ENCODE measurements around the gene RPL10. TPM values are rescaled to one million over a fixed set of nuclear protein-coding genes. Genes with fewer than 3 reads are reported as not detected.
"Not testable (repeated sequence)": the region's sequence is repeated elsewhere in the genome, so short reads cannot be mapped to it uniquely, and the experiment has no call there.

Gene RPL10
- polyA plus RNA-seq, 6 donors from 2014 or later: 3,636 to 5,147 (median 4,635) TPM

DNA sequence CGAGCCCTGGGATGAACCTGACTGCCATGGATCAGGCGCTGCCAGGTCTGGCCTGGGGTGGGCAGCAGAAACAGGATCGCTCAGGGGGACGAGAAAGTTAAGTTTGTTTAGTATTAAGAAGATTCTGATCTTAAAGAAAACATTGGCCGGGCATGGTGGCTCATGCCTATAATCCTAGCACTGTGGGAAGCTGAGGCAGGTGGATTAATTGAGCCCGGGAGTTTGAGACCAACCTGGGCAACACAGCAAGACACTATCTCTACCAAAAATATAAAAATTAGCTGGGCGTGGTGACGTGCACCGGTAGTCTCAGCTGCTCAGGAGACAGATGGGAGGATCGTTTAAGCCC is 23.0 kb upstream of the RPL10 start:
- H3K27ac Mint-ChIP-seq: peak overlapping the region in 2 of 6 donors; percentile 37 to 54

DNA sequence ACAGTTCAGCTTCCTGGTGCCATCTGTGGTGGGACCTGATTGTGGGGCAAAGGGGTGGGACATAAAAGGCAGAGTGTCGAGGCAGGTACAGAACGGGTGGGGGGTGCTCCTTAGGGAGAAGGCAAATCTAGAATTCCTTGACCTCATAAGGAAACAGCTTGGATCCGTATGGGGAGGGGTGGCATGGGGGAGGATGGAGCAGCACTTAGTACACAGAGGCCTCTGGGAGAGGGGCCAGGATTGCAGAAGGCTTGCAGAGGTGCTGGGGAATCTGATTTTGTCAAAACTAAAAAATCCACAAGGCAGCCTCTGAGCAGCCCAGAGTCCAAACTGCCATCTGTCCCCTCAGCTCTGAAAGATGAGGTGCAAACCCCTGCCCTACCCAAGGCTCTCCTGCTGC is 21.4 kb upstream of the RPL10 start:
- no peaks in the 10 kb centered on the region for H3K36me3 Mint-ChIP-seq
- peaks cover 6 to 25% (median 23%) of the 10 kb centered on the region in 3 donors for H3K4me1 Mint-ChIP-seq
- ATAC-seq (ENCODE audit: low read depth in 2 of 2): no peak
- H3K27me3 Mint-ChIP-seq: no peaks in the 10 kb centered on the region
- peak overlapping the region in 2 of 6 donors; percentile 2 to 91 for H3K27ac Mint-ChIP-seq
- peaks cover 0 to 2% (median 0%) of the 10 kb centered on the region in 7 donors for H3K9me3 Mint-ChIP-seq
- peak overlapping the region in 2 of 8 donors; percentile 13 to 59 for H3K4me3 Mint-ChIP-seq
- no peak for DNase-seq

More for the DNA sequence above, 23.0 kb upstream of the RPL10 start:
- Mint-ChIP-seq H3K4me3 (peak overlapping the region; percentile 10 to 62 (median 49)), H3K9me3 (peaks cover 0 to 2% (median 0%) of the 10 kb centered on the region in 7 donors), H3K4me1 (peaks cover 6 to 15% (median 14%) of the 10 kb centered on the region in 3 donors), H3K27me3 (no peaks in the 10 kb centered on the region), H3K36me3 (no peaks in the 10 kb centered on the region)
- DNase-seq (no peak), ATAC-seq (ENCODE audit: low read depth in 2 of 2) (no peak)

DNA sequence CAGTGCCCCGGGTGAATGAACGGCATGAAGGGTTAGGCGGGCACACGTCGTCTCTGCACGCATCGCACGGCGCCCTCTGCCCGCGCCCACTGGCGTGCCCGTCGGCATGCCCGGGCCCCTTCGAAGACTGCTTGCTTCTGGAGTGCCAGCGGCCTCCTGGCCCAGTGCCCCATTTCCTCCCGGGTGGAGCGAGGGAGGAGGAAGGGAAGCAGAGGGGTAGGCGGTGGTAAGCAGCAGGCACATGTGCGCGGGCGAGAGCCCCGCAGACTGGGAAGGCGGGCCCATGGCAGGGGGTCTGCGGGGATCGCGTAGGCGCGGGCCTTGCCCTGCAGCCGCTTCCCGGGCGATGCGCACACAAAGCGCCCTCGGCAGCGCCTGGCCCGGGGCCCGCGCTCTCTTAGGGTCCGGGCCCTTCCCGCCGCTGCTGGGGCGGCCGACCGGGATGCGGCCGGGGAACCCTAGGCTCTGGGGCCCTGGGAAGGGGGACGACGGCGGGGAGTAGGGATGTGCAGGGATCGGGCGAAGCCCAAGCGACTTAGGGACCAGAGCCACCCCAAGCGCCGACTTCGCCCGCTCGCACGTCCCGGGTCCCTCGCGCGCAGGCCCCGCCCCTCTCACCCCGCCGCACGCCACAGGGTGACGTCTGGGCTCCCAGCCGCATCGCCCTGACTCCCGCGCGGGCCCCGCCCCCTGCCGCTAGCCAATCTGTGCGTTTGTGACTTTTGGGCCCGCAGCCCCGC is 19.9 kb upstream of the RPL10 start:
- ATAC-seq (ENCODE audit: low read depth in 2 of 2) (peak; percentile 1 to 2), DNase-seq (peak; percentile 55)
- no peaks in the 10 kb centered on the region for H3K27me3 Mint-ChIP-seq
- H3K9me3 Mint-ChIP-seq: peaks cover 0 to 2% (median 0%) of the 10 kb centered on the region in 7 donors
- peak overlapping the region; percentile 64 to 87 (median 78) for H3K4me3 Mint-ChIP-seq
- peaks cover 6 to 23% (median 18%) of the 10 kb centered on the region in 3 donors for H3K4me1 Mint-ChIP-seq
- no peaks in the 10 kb centered on the region for H3K36me3 Mint-ChIP-seq
- H3K27ac Mint-ChIP-seq: peak overlapping the region; percentile 75 to 97 (median 92)

DNA sequence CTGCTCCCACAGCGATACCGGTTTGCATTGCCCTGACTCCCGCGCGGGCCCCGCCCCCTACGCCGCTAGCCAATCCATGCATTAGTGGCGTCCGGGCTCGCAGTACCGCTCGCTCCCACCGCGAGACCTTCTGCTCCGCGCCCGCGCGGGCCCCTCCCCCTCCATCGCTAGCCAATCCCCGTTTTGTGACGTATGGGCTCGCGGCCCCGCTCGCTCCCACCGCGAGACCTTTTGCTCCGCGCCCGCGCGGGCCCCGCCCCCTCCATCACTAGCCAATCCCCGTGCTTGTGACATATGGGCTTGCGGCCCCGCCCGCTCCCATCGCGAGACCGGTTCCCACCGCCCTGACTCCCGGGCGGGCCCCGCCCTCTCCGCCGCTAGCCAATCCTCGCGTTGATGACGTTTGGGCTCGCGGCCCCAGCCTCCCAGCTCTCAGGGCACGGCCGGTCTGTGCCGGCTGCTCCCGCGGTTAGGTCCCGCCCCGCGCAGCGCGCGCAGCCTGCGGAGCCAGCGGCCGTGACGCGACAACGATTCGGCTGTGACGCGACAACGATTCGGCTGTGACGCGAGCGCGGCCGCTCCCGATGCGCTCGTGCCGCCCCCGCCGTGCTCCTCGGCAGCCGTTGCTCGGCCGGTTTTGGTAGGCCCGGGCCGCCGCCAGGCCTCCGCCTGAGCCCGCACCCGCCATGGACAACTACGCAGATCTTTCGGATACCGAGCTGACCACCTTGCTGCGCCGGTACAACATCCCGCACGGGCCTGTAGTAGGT is 19.2 kb upstream of the RPL10 start, which contains the start of gene EMD:
EMD (plus strand) TSS at position 497 of the 770 bp plus-strand sequence; CDS start at position 687, 190 bp downstream.
- no peaks in the 10 kb centered on the region for H3K27me3 Mint-ChIP-seq
- H3K4me1 Mint-ChIP-seq: peaks cover 6 to 18% (median 15%) of the 10 kb centered on the region in 3 donors
- H3K36me3 Mint-ChIP-seq: no peaks in the 10 kb centered on the region
- DNase-seq (peak; percentile 95), ATAC-seq (ENCODE audit: low read depth in 2 of 2) (peak; percentile 74)
- H3K9me3 Mint-ChIP-seq: peaks cover 0 to 2% (median 0%) of the 10 kb centered on the region in 7 donors
- peak within 1 kb of the TSS; percentile 71 to 92 (median 82) for H3K4me3 Mint-ChIP-seq
- peak within 1 kb of the TSS; percentile 91 to 97 (median 94) for H3K27ac Mint-ChIP-seq

DNA sequence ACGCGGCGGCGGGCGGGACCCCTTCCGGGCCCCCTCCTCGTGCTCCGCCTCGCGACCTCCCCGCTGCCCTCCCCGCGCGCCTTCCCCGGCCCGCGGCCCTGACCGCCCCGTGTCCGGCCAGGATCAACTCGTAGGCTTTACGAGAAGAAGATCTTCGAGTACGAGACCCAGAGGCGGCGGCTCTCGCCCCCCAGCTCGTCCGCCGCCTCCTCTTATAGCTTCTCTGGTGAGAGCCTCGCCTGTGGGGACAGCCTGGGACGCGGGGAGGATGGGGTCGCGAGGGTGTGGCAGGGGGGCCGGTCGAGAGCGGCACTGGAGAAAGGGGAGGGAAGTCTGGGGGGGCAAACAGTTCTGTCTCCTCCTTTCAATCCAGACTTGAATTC is 18.6 kb upstream of the RPL10 start:
- peak overlapping the region; percentile 85 to 96 (median 92) for H3K27ac Mint-ChIP-seq
- DNase-seq: no peak
- peak overlapping the region; percentile 71 to 92 (median 82) for H3K4me3 Mint-ChIP-seq
- peaks cover 0 to 2% (median 0%) of the 10 kb centered on the region in 7 donors for H3K9me3 Mint-ChIP-seq
- no peaks in the 10 kb centered on the region for H3K27me3 Mint-ChIP-seq
- no peaks in the 10 kb centered on the region for H3K36me3 Mint-ChIP-seq
- ATAC-seq (ENCODE audit: low read depth in 2 of 2): no peak
- H3K4me1 Mint-ChIP-seq: peaks cover 6 to 21% (median 18%) of the 10 kb centered on the region in 3 donors

DNA sequence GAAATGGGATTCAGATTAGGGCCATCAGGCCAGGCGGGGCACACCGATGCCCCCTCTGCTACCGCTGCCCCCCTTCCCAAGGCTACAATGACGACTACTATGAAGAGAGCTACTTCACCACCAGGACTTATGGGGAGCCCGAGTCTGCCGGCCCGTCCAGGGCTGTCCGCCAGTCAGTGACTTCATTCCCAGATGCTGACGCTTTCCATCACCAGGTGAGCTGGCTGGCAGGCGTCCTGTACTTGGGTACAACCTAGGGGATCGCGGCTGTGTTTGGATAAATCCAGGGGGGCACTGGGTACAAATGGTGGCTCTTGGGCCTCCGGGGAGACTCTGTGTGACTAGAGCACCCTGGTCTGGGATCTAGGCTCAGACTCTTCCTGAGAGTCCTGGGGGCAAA is 18.0 kb upstream of the RPL10 start:
- H3K27me3 Mint-ChIP-seq: no peaks in the 10 kb centered on the region
- peaks cover 6 to 23% (median 20%) of the 10 kb centered on the region in 3 donors for H3K4me1 Mint-ChIP-seq
- H3K9me3 Mint-ChIP-seq: peaks cover 0 to 2% (median 0%) of the 10 kb centered on the region in 7 donors
- peak overlapping the region; percentile 71 to 92 (median 82) for H3K4me3 Mint-ChIP-seq
- peak overlapping the region; percentile 85 to 96 (median 92) for H3K27ac Mint-ChIP-seq
- DNase-seq (no peak), ATAC-seq (ENCODE audit: low read depth in 2 of 2) (no peak)
- H3K36me3 Mint-ChIP-seq: no peaks in the 10 kb centered on the region

DNA sequence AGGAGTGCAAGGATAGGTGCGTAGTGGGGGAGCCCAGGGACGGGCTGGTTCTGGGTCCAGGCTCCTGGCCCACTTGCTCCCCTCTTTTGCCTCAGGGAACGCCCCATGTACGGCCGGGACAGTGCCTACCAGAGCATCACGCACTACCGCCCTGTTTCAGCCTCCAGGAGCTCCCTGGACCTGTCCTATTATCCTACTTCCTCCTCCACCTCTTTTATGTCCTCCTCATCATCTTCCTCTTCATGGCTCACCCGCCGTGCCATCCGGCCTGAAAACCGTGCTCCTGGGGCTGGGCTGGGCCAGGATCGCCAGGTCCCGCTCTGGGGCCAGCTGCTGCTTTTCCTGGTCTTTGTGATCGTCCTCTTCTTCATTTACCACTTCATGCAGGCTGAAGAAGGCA is 17.4 kb upstream of the RPL10 start:
- ATAC-seq (ENCODE audit: low read depth in 2 of 2) (no peak), DNase-seq (no peak)
- Mint-ChIP-seq H3K4me3 (peak overlapping the region in 7 of 8 donors; percentile 71 to 92 (median 81)), H3K27me3 (no peaks in the 10 kb centered on the region), H3K27ac (peak overlapping the region; percentile 91 to 97 (median 93)), H3K4me1 (peaks cover 6 to 23% (median 20%) of the 10 kb centered on the region in 3 donors), H3K9me3 (peaks cover 0 to 2% (median 0%) of the 10 kb centered on the region in 7 donors), H3K36me3 (no peaks in the 10 kb centered on the region)

DNA sequence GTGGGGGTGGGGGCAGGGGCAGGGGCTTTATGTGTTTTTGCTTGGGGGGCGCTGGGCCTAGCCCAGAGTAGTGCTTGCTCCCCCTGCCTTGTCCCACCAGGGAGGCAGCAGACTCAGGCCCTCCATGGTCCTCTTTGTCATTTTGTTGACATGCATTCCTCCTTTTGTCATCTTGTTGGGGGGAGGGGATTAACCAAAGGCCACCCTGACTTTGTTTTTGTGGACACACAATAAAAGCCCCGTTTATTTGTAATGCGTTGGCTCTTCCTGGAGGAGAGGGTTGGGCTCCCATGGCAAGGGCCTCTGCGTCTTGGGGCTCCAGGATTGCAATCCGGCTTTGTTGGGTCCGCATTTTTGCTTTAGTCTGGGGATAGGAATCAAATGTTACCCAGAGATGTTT is 16.9 kb upstream of the RPL10 start:
- Mint-ChIP-seq H3K27me3 (no peaks in the 10 kb centered on the region), H3K4me1 (peaks cover 6 to 23% (median 20%) of the 10 kb centered on the region in 3 donors), H3K27ac (peak overlapping the region in 1 of 6 donors; percentile 91), H3K9me3 (peaks cover 0 to 2% (median 0%) of the 10 kb centered on the region in 7 donors), H3K36me3 (no peaks in the 10 kb centered on the region), H3K4me3 (peak overlapping the region in 5 of 8 donors; percentile 5 to 91 (median 81))
- ATAC-seq (ENCODE audit: low read depth in 2 of 2): no peak
- no peak for DNase-seq

DNA sequence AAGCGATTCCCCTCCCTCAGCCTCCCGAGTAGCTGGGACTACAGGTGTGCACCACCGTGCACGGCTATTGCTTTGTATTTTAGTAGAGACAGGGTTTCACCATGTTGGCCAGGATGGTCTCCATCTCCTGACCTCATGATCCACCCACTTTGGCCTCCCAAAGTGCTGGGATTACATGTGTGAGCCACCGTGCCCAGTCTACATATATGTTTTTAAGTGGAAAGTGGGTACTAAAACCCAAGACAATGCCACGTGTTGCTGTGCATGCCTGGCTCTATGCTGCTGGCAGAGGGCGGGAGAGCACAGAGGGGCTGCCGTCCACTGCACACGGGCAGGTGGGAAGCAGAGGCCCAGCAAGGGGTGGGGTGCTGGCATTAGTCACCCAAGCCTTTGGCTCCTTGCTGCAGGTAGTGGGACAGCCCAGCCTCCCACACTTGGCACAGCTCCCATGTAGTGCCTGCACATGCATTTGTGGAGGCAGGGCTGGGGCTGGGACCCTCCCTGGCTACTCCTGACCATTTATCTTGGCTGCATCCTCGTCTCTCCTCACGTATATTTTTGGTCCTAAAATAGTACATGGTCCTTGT is 15.6 kb upstream of the RPL10 start:
- no peak for ATAC-seq (ENCODE audit: low read depth in 2 of 2)
- Mint-ChIP-seq H3K4me1 (peaks cover 6 to 23% (median 20%) of the 10 kb centered on the region in 3 donors), H3K9me3 (peaks cover 0 to 2% (median 0%) of the 10 kb centered on the region in 7 donors), H3K27me3 (no peaks in the 10 kb centered on the region), H3K36me3 (no peaks in the 10 kb centered on the region), H3K4me3 (peak overlapping the region in 2 of 8 donors; percentile 39 to 52), H3K27ac (peak overlapping the region in 5 of 6 donors; percentile 49 to 84 (median 78))
- DNase-seq: no peak

DNA sequence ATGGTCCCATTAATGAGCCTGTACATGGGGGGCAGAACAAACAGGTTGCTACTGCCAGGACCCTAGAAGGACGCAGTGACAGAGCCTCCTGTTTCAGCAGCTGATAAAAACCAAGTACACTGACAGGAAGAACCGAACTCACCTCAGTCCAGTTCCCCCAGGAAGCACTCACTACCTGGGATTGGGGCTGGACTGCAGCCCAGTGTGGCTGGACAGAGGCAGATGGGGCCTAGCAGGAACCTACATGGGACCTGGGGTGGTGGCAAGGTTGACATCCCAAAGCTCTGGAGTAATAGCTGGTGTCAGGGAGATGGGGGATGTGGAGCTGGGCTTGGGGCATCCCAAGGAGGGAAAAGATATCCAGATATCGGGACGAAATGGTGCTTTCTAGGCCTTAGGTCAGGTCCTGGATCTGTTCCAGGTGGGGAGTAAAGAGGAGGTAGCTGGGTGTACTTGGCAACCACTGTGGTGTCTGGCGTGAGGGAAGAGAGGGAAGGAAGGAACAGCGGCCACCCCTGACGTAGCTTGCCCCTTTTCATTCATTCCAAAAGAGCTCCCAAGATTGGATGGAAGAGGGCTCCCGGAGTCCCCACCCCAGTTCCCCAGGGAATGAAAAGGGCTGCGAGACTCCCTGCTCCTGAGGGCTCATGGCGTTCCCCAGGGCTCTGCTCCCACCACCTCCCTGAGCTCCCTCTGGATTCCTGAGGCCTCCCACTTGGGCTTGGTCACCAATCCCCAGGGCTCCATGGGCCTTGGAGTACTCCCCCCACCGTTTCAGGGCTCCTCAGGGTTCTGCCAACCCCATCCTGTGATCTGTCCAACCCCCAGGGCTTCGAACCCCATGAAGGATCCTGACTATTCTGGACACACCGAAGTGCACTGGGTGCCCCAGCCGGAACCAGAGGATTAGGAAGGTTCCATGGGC is 14.6 kb upstream of the RPL10 start:
- no peaks in the 10 kb centered on the region for H3K36me3 Mint-ChIP-seq
- peak overlapping the region in 2 of 8 donors; percentile 52 to 62 for H3K4me3 Mint-ChIP-seq
- H3K27me3 Mint-ChIP-seq: no peaks in the 10 kb centered on the region
- H3K27ac Mint-ChIP-seq: peak overlapping the region in 3 of 6 donors; percentile 66 to 93 (median 77)
- ATAC-seq (ENCODE audit: low read depth in 2 of 2) (no peak), DNase-seq (no peak)
- H3K9me3 Mint-ChIP-seq: peaks cover 0 to 2% (median 0%) of the 10 kb centered on the region in 7 donors
- H3K4me1 Mint-ChIP-seq: peaks cover 6 to 19% (median 18%) of the 10 kb centered on the region in 3 donors

DNA sequence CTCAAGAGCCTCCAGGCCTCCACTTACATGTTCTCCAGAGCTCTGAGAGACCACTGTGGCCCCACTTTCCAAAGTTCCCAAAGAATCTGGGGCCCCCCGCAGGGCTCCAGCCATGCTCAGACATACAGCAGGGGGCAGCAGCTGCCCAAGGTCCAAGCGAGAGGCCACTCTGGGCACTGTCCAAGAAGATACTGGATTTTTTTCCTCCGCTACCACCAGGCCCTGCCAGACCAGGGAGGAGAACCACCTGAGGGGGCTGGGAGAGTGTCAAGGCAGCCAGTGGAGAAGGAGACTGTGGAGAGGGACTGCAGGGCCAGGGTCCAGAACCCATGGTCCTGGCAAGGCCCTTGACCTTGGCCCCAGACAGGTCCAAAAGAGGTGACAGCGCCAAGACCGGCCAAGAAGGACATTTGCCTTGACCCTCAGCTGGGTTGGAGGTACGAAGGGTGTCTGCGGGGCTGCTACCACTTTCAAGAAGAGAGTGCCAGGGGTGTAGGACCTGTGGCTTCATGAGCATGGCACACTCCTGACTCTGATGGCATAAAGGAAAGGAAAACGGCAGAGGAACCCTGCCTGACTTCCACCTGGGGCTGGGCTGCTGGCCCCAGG is 13.8 kb upstream of the RPL10 start:
- peak overlapping the region in 2 of 8 donors; percentile 33 to 37 for H3K4me3 Mint-ChIP-seq
- no peaks in the 10 kb centered on the region for H3K36me3 Mint-ChIP-seq
- peaks cover 6 to 19% (median 18%) of the 10 kb centered on the region in 3 donors for H3K4me1 Mint-ChIP-seq
- ATAC-seq (ENCODE audit: low read depth in 2 of 2) (no peak), DNase-seq (no peak)
- H3K27ac Mint-ChIP-seq: peak overlapping the region in 2 of 6 donors; percentile 56 to 60
- H3K27me3 Mint-ChIP-seq: no peaks in the 10 kb centered on the region
- peaks cover 0 to 2% (median 0%) of the 10 kb centered on the region in 7 donors for H3K9me3 Mint-ChIP-seq

DNA sequence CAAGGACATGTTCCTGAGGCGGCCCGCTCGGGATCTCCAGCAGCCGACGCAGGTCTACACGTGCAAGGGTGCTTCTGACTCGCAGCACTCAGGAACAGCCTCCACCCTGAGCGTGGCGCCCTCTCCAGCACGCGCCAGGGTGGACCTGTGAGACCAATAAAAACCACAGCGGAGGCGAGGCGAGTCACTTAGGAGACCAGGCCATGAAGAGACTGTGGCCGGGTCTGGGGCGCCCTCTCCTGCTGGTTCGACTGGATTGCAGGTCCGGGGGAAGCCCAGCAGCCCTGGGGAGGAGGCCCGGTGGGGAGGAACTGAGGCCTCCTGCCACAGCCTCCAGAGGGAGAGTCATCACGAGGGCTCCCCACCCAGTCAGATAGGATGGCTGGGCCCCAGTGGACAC is 10.1 kb upstream of the RPL10 start:
- H3K27ac Mint-ChIP-seq, H3K9me3 Mint-ChIP-seq, DNase-seq, H3K4me3 Mint-ChIP-seq, H3K27me3 Mint-ChIP-seq, H3K36me3 Mint-ChIP-seq, H3K4me1 Mint-ChIP-seq: not testable (repeated sequence)
- ATAC-seq (ENCODE audit: low read depth in 2 of 2): peak; percentile 22 to 27

All from naive B cell (primary cell).